ENCODE data around the gene ZNF396.

ZNF396 gene

DNA sequence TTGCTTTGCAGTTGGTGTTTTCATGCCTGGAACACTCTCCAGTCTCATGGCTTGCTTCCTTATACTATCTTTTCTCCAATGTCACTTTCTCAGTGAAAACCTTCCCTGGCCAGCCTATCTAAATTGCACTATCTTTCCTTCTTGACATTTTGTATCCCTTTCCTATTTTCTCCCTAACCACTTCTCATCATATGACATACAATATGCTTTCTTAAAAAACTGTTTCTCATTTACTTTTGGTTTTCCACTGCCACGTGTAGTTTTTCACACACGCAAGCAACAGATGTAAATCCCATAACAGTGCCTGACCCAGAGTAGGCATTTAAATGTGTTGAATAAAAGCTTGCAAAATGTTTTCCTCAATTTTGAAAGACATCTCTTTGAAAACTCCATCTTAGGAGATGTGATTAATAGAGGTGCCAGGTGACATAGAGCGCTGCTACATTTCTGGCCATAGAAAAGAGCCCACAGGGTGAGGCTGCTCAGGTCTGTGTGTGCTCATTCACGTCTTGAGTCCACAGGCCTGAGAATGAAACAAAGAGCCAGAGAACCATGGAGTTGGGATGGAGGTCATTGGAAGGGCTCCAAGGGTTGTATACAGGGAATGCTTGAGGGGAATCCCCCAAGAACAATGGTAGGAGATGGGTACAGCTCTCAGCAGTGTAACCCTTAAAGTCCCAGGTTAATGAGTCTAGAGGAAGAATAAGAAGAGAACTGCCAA, 45.6 kb downstream of the ZNF396 start:
- no peak for DNase-seq (ENCODE audit: low spot score)
- TF ChIP-seq, protein P1, sequence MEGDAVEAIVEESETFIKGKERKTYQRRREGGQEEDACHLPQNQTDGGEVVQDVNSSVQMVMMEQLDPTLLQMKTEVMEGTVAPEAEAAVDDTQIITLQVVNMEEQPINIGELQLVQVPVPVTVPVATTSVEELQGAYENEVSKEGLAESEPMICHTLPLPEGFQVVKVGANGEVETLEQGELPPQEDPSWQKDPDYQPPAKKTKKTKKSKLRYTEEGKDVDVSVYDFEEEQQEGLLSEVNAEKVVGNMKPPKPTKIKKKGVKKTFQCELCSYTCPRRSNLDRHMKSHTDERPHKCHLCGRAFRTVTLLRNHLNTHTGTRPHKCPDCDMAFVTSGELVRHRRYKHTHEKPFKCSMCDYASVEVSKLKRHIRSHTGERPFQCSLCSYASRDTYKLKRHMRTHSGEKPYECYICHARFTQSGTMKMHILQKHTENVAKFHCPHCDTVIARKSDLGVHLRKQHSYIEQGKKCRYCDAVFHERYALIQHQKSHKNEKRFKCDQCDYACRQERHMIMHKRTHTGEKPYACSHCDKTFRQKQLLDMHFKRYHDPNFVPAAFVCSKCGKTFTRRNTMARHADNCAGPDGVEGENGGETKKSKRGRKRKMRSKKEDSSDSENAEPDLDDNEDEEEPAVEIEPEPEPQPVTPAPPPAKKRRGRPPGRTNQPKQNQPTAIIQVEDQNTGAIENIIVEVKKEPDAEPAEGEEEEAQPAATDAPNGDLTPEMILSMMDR (IDR thresholded peaks at IDR 0.05): no peak
- no peak overlapping the region for H3K27ac ChIP-seq

DNA sequence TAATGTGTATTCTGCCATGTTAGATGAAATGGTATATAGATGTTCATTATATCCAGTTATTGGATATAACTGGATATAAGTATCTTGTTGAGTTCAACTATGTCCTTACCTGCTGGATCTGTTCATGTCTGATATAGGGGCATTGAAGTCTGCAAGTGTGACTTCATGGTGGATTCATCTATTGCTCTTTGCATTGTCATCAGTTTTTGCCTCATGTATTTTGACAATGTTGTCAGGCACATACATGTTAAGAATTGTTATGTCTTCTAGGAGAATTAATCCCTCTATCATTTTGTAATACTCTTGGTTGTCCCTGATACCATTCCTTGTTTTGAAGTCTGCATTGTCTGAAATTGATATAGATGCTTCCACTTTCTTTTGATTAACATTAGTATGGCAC, 48.3 kb downstream of the ZNF396 start:
- DNase-seq (ENCODE audit: low spot score): no peak
- Histone ChIP-seq H3K27ac (no peak overlapping the region), H3K4me3 (no peak overlapping the region)
- TF ChIP-seq, protein P1 (IDR thresholded peaks at IDR 0.05): no peak

More for the DNA sequence above, 45.6 kb downstream of the ZNF396 start:
- no peak overlapping the region for H3K4me3 ChIP-seq

DNA sequence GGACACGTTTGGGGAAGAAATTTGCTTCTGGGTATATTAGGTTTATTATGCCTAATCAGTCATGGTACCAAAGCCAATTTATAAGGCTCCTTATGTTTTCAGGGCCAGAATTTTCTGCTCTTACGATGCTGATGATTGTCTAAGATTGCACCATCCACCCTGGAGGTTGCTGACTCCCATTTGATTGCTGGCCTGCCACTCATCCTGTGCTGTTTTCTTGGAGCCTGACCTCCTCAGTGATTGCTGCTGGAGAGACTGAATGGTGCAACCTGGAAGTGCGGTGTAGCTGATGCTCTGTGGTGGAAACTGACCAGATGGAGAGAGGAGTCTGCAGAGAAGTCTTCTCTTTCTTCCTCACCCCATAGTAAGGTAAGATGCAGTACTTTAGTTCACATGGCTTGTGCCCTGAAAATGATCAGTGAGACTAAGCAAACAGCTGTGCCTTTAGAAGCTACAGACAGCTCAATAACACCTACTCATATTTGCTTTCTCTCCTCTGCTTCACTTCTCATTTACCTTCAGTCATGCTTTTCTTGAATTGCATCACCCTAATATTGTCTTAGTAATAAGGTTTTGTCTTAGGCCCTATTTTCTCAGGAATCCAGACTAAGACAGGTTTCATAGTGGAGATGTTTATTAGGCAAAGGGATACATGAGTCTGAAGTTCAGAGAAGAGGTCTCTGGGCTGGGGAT, 50.3 kb downstream of the ZNF396 start:
- Histone ChIP-seq H3K27ac (no peak overlapping the region), H3K4me3 (no peak overlapping the region)
- TF ChIP-seq, protein P1 (IDR thresholded peaks at IDR 0.05): no peak
- DNase-seq (ENCODE audit: low spot score): no peak

- TF ChIP-seq, protein P1 (IDR thresholded peaks at IDR 0.05): no peak
- no peak for DNase-seq (ENCODE audit: low spot score)
- H3K27ac ChIP-seq: no peak overlapping the region
- no peak overlapping the region for H3K4me3 ChIP-seq
Observed at GRCh38 chr18:35324926-35325655, 52.0 kb downstream of the ZNF396 start.

DNA sequence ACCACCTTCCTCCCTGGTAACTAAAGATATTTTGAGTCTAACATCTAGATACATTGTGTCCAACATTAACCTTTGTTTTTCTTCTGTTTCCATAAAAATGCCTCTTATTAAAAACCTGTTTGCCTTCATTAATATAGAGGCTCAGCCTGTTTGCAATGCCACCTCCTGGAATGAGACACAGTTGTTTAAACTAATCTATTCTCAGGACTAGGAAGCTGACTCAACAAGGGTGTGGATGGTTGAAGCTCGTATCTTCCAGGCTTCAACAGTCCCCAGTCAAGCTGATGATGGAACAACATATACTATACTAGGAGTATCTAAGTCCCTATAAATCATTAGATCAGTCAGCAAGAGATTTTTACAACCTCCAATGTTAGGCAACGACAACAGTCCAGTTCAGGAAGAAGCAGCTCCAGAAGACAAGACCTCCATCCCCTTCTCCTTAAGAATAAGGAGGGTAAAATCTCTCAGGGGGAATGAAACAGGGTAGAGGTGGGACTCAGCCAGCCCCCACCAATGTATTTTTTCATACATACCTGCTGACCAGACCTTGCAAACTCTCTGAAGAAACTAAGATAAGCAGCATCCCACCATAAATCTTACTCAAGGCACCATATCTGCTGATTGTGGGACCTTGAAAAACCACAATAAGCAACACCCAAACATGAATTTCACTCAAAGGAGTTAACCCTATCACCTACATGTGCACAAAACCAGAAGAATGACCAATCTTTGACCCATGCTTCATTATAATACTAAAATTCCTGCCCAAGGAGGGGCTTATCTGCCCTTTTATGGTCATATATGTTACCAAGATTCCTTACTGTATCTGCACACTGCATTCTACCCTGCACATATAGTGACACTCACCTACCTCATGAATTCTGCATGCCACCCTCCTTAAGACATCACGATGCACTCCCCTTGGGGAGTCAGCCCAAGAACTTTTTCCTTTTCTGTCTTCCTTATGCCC, 54.4 kb downstream of the ZNF396 start:
- no peak overlapping the region for H3K27ac ChIP-seq
- no peak overlapping the region for H3K4me3 ChIP-seq
- TF ChIP-seq, protein P1 (IDR thresholded peaks at IDR 0.05): no peak
- no peak for DNase-seq (ENCODE audit: low spot score)
